ENCODE data around the gene CYP2D6. TPM values are rescaled to one million over a fixed set of nuclear protein-coding genes. Genes with fewer than 3 reads are reported as not detected.

Gene CYP2D6
- total RNA-seq, 1 experiment from 2014 or later: 2.0 TPM

DNA sequence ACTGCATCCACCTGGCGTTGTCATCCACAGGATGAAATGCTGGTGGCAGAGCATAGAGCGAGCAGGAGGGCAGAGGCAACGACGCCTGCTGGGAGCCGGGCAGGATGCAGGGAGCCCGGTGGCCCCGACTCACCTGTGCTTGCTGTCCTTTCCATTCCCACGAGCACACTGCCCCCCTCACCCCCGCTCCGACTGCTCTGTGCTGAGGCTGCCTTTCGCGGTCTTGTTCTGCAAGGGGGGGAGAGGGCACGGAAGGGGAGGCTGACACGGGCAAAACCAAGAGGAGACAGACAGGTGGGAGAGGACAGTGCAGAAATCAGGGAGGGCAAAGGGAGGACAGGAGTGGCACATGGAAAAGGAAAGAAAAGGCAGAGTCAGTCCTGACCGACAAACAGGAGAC, 37.9 kb upstream of the CYP2D6 start:
- H3K9me3 Mint-ChIP-seq (ENCODE audit: unreplicated experiment): no peaks in the 10 kb centered on the region
- ChIA-PET CTCF (interaction anchor here (0.6 to 2.1 kb wide), 8 partner anchors 77 to 305 kb away, joined by 3 to 11 read pairs (median 4); no protein-coding TSS in a partner anchor), POLR2A (no interaction called here)
- DNase-seq (ENCODE audit: unreplicated experiment): no peak
- no peak overlapping the region for H3K27ac Mint-ChIP-seq (ENCODE audit: low read depth, unreplicated experiment)
- peaks cover 35% of the 10 kb centered on the region for H3K36me3 Mint-ChIP-seq (ENCODE audit: insufficient read depth, unreplicated experiment)
- TF ChIP-seq, protein P1, sequence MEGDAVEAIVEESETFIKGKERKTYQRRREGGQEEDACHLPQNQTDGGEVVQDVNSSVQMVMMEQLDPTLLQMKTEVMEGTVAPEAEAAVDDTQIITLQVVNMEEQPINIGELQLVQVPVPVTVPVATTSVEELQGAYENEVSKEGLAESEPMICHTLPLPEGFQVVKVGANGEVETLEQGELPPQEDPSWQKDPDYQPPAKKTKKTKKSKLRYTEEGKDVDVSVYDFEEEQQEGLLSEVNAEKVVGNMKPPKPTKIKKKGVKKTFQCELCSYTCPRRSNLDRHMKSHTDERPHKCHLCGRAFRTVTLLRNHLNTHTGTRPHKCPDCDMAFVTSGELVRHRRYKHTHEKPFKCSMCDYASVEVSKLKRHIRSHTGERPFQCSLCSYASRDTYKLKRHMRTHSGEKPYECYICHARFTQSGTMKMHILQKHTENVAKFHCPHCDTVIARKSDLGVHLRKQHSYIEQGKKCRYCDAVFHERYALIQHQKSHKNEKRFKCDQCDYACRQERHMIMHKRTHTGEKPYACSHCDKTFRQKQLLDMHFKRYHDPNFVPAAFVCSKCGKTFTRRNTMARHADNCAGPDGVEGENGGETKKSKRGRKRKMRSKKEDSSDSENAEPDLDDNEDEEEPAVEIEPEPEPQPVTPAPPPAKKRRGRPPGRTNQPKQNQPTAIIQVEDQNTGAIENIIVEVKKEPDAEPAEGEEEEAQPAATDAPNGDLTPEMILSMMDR (IDR thresholded peaks at IDR 0.05; ENCODE audit: unreplicated experiment): no peak
- no peak overlapping the region for H3K4me3 Mint-ChIP-seq (ENCODE audit: unreplicated experiment)
- no TSS peak for BruUV-seq (replicated peaks)
- H3K4me1 Mint-ChIP-seq (ENCODE audit: insufficient read depth, unreplicated experiment): peaks cover 11% of the 10 kb centered on the region
- no peaks in the 10 kb centered on the region for H3K27me3 Mint-ChIP-seq (ENCODE audit: insufficient read depth, unreplicated experiment)
- intact Hi-C loops (cut with micrococcal nuclease): loop anchor here (5.0 kb wide), 1 partner anchor 99 kb away; no protein-coding TSS in a partner anchor

DNA sequence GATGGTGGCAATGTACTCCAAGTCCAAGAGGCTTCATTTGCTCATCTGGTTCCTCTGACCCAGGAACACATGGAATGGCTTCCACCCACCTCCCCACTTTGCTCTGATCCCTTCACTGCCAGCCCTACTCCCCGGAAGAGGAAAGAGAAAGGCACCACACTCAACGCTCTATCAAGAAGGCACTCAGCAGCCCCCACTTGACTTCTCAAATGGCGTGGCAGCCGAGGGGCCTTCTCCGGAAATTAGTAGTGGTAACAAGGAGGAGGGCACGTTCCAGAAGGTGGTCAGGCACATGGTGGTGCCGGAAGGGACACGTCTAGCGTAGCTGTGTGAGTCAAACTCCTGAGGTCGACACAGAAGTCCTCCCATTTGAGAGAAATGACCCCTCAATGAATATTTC, 36.5 kb upstream of the CYP2D6 start:
- H3K27me3 Mint-ChIP-seq (ENCODE audit: insufficient read depth, unreplicated experiment): no peaks in the 10 kb centered on the region
- no TSS peak for BruUV-seq (replicated peaks)

DNA sequence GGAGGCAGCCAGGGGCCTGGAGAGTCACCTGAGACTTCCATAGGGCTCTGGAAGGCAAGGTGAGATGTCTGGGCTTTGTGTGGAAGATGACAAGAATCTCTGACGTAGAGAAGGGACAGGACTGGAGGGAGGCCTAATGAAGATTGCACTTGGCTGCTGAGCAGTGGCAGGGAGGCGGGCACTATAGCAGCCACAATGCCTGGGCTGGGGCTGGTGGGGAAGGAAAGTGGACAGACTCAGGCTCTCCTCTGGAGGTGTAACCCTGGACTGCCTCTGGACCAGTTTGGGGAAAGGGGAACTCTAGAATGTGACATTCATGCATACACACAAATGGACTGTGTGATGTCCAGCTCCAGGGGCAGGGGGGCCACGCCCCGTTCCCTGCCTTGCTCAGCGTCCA, 34.3 kb upstream of the CYP2D6 start:
- POLR2A ChIA-PET: interaction anchor here (0.6 to 1.0 kb wide), 2 partner anchors 95 to 195 kb away, joined by 3 read pairs; no protein-coding TSS in a partner anchor
- Mint-ChIP-seq H3K36me3 (ENCODE audit: insufficient read depth, unreplicated experiment) (peaks cover 35% of the 10 kb centered on the region), H3K27ac (ENCODE audit: low read depth, unreplicated experiment) (no peak overlapping the region), H3K9me3 (ENCODE audit: unreplicated experiment) (no peaks in the 10 kb centered on the region), H3K4me3 (ENCODE audit: unreplicated experiment) (no peak overlapping the region), H3K4me1 (ENCODE audit: insufficient read depth, unreplicated experiment) (peaks cover 5% of the 10 kb centered on the region), H3K27me3 (ENCODE audit: insufficient read depth, unreplicated experiment) (no peaks in the 10 kb centered on the region)
- intact Hi-C loops (cut with micrococcal nuclease): loop anchor here (5.0 kb wide), 1 partner anchor 102 kb away; no protein-coding TSS in a partner anchor
- BruUV-seq (replicated peaks): no TSS peak
- CTCF ChIA-PET: interaction anchor here (0.6 to 0.7 kb wide), 2 partner anchors 118 to 210 kb away, joined by 3 read pairs; no protein-coding TSS in a partner anchor
- TF ChIP-seq, protein P1 (IDR thresholded peaks at IDR 0.05; ENCODE audit: unreplicated experiment): no peak
- no peak for DNase-seq (ENCODE audit: unreplicated experiment)

More for the DNA sequence above, 36.5 kb upstream of the CYP2D6 start:
- POLR2A ChIA-PET: no interaction called here
- CTCF ChIA-PET: interaction anchor here (0.6 to 1.6 kb wide), 3 partner anchors 306 to 432 kb away, joined by 3 to 11 read pairs (median 5); no protein-coding TSS in a partner anchor
- TF ChIP-seq, protein P1 (IDR thresholded peaks at IDR 0.05; ENCODE audit: unreplicated experiment): no peak
- no peaks in the 10 kb centered on the region for H3K9me3 Mint-ChIP-seq (ENCODE audit: unreplicated experiment)
- H3K4me1 Mint-ChIP-seq (ENCODE audit: insufficient read depth, unreplicated experiment): peaks cover 11% of the 10 kb centered on the region
- no peak overlapping the region for H3K27ac Mint-ChIP-seq (ENCODE audit: low read depth, unreplicated experiment)
- DNase-seq (ENCODE audit: unreplicated experiment): no peak
- H3K4me3 Mint-ChIP-seq (ENCODE audit: unreplicated experiment): no peak overlapping the region
- intact Hi-C loops (cut with micrococcal nuclease): loop anchor here (5.0 kb wide), 1 partner anchor 100 kb away; no protein-coding TSS in a partner anchor
- peaks cover 35% of the 10 kb centered on the region for H3K36me3 Mint-ChIP-seq (ENCODE audit: insufficient read depth, unreplicated experiment)

DNA sequence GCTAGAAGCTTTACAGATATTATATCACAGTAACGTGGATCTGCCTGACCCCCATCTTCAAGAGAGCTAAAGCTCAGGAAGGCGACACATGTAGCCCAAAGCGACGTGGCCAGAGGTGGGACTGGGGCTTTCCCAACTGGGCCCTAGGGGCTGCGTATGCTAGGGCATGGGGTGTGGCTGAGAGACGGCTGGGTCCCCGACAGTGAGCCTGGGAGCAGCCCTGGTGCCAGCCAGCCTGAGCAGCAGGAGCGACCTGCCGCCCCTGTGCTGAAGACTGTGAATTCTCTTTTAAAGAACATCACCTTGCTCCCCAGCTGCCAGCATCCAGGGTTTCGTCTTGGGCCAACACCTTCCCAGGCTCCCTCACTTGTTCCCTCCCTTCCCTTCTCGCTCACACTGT, 32.9 kb upstream of the CYP2D6 start:
- BruUV-seq (replicated peaks): no TSS peak
- CTCF ChIA-PET: interaction anchor here (1.0 to 2.1 kb wide), 5 partner anchors 73 to 275 kb away, joined by 3 to 11 read pairs (median 6); partner anchors contain the start of gene NDUFA6
- H3K36me3 Mint-ChIP-seq (ENCODE audit: insufficient read depth, unreplicated experiment): peaks cover 34% of the 10 kb centered on the region
- H3K9me3 Mint-ChIP-seq (ENCODE audit: unreplicated experiment): no peaks in the 10 kb centered on the region
- POLR2A ChIA-PET: interaction anchor here (1.4 to 2.0 kb wide), 2 partner anchors 73 to 154 kb away, joined by 4 to 7 read pairs; partner anchors contain the start of gene NDUFA6
- H3K27ac Mint-ChIP-seq (ENCODE audit: low read depth, unreplicated experiment): peak overlapping the region; percentile 31
- no peak for DNase-seq (ENCODE audit: unreplicated experiment)
- H3K4me3 Mint-ChIP-seq (ENCODE audit: unreplicated experiment): no peak overlapping the region
- intact Hi-C loops (cut with micrococcal nuclease): no loop called here
- no peaks in the 10 kb centered on the region for H3K27me3 Mint-ChIP-seq (ENCODE audit: insufficient read depth, unreplicated experiment)
- TF ChIP-seq, protein P1 (IDR thresholded peaks at IDR 0.05; ENCODE audit: unreplicated experiment): no peak
- H3K4me1 Mint-ChIP-seq (ENCODE audit: insufficient read depth, unreplicated experiment): peaks cover 5% of the 10 kb centered on the region

Data from MCF 10A (cell line).